Stimulated activated naive B cell treated with anti-CD40 and anti-IgM and Interleukin-4, amounts not matched to agents 10 μg/mL and 1 μg/mL and 100 μg/mL, for 72 hours (primary cell): ENCODE measurements around the gene LRRTM3.

ENCODE experiments used
- ATAC-seq, 2 donors: fragments of 150-1000 bp; cut with Tn5 transposase; replicated peaks; 2 replicates each; pipeline ENCODE4 v1.10.0; 2021; ENCODE audit warnings: moderate library complexity in 1 of 2
- DNase-seq: peaks from one replicate; pipeline ENCODE4 v3.0.0; 2021
- H3K27ac Mint-ChIP-seq: one replicate; pipeline ENCODE4 v1.8.0; 2022; ENCODE audit warnings: mild to moderate bottlenecking, mixed read lengths
- H3K27me3 Mint-ChIP-seq, 2 donors: one replicate each; pipeline ENCODE4 v1.8.0; 2022; ENCODE audit warnings: mixed read lengths in 2 of 2
- H3K36me3 Mint-ChIP-seq, 2 donors: one replicate each; pipeline ENCODE4 v1.8.0; 2022; ENCODE audit warnings: mixed read lengths in 2 of 2, mild to moderate bottlenecking in 1 of 2
- H3K4me1 Mint-ChIP-seq, 2 donors: one replicate each; pipeline ENCODE4 v1.8.0; 2022; ENCODE audit warnings: mixed read lengths in 2 of 2, mild to moderate bottlenecking in 1 of 2
- H3K4me3 Mint-ChIP-seq, 2 donors: one replicate each; pipeline ENCODE4 v1.8.0; 2022; ENCODE audit warnings: mild to moderate bottlenecking in 2 of 2, mixed read lengths in 2 of 2, moderate library complexity in 1 of 2
- H3K9me3 Mint-ChIP-seq, 2 donors: one replicate each; pipeline ENCODE4 v1.8.0; 2022; ENCODE audit warnings: mixed read lengths in 2 of 2, mild to moderate bottlenecking in 1 of 2

Gene LRRTM3

DNA sequence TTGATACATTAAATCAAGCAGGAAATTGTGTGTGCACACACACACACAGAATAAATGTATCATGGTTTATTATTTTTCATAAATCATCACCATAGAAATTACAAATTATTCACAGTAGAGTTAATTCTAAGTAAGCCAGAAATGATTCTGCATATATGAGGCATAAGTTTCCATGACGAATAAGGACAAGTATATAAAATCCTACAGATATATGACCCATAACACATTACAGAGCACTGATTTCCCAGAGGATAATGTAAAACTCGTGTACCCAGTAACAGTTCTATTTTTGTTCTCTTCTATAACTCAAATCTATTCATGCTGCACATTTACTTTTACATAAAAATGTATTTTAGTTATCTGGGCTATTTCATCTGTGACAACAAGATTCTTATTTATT lies 169.7 kb downstream of the LRRTM3 start:
- H3K4me3 Mint-ChIP-seq, result no peak overlapping the region
- H3K27me3 Mint-ChIP-seq, result no peaks in the 10 kb centered on the region
- DNase-seq (no peak), ATAC-seq (no peak)
- no peaks in the 10 kb centered on the region for H3K4me1 Mint-ChIP-seq
- no peaks in the 10 kb centered on the region for H3K36me3 Mint-ChIP-seq
- H3K9me3 Mint-ChIP-seq, result no peaks in the 10 kb centered on the region
- no peak overlapping the region for H3K27ac Mint-ChIP-seq

DNA sequence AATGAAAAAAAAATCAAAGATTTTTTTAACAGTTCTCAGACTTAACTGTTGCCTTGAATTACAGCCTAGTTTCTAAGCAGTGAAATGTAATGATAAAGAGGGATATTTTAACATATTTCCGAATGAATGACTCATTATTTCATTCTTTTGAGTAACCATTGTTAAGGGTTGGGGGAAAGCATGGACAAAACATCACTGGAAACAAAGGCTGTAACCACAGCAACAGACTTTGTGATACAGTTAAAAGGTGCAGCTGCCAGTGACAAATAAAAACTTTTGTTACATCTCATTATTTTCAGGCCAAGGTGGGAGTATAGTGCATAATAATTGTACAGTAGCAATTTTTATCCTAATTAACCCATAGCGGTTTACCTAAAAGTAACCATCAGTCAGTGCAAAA lies 172.6 kb downstream of the LRRTM3 start:
- no peak overlapping the region for H3K4me3 Mint-ChIP-seq
- H3K36me3 Mint-ChIP-seq, result no peaks in the 10 kb centered on the region
- H3K27me3 Mint-ChIP-seq, result no peaks in the 10 kb centered on the region
- DNase-seq (no peak), ATAC-seq (no peak)
- no peak overlapping the region for H3K27ac Mint-ChIP-seq
- no peaks in the 10 kb centered on the region for H3K9me3 Mint-ChIP-seq
- H3K4me1 Mint-ChIP-seq, result no peaks in the 10 kb centered on the region

GRCh38 chr10:67100951-67101350 lies 175.1 kb downstream of the LRRTM3 start:
- Mint-ChIP-seq H3K27me3 (no peaks in the 10 kb centered on the region), H3K36me3 (no peaks in the 10 kb centered on the region), H3K9me3 (no peaks in the 10 kb centered on the region), H3K4me1 (no peaks in the 10 kb centered on the region), H3K27ac (no peak overlapping the region), H3K4me3 (no peak overlapping the region)
- DNase-seq (no peak), ATAC-seq (no peak)

GRCh38 chr10:67107670-67108069 lies 181.8 kb downstream of the LRRTM3 start:
- Mint-ChIP-seq H3K9me3 (no peaks in the 10 kb centered on the region), H3K27ac (no peak overlapping the region), H3K4me1 (no peaks in the 10 kb centered on the region), H3K4me3 (no peak overlapping the region), H3K36me3 (no peaks in the 10 kb centered on the region), H3K27me3 (no peaks in the 10 kb centered on the region)
- no peak for ATAC-seq
- DNase-seq, result no peak

DNA sequence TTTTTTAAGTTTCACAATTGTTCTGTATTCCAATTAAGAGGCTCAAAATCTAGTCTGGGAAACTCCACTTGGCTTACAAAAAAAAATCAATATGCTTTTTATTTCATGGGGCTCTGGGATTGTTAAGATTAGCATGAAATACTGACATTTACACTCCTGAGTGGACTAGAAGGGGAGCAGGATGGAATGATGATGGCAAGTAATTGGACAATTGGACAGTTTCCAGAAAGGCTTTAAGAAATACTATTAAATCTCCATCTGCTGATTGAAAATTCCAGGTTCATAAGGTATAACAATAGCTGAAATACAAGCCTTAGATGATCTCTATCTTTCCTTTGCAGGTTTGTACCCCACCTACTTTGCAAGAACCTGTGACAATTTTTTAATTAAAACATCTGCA lies 184.4 kb downstream of the LRRTM3 start:
- Mint-ChIP-seq H3K27ac (no peak overlapping the region), H3K36me3 (no peaks in the 10 kb centered on the region), H3K27me3 (no peaks in the 10 kb centered on the region), H3K9me3 (no peaks in the 10 kb centered on the region), H3K4me3 (no peak overlapping the region), H3K4me1 (no peaks in the 10 kb centered on the region)
- ATAC-seq (no peak), DNase-seq (no peak)

GRCh38 chr10:67112765-67113164 lies 186.9 kb downstream of the LRRTM3 start:
- H3K4me3 Mint-ChIP-seq, result no peak overlapping the region
- no peak for ATAC-seq
- no peaks in the 10 kb centered on the region for H3K27me3 Mint-ChIP-seq
- no peaks in the 10 kb centered on the region for H3K36me3 Mint-ChIP-seq
- DNase-seq, result no peak
- H3K27ac Mint-ChIP-seq, result no peak overlapping the region
- H3K9me3 Mint-ChIP-seq, result no peaks in the 10 kb centered on the region
- H3K4me1 Mint-ChIP-seq, result no peaks in the 10 kb centered on the region

- Mint-ChIP-seq H3K4me3 (no peak overlapping the region), H3K9me3 (no peaks in the 10 kb centered on the region), H3K36me3 (no peaks in the 10 kb centered on the region), H3K27me3 (no peaks in the 10 kb centered on the region), H3K27ac (no peak overlapping the region), H3K4me1 (no peaks in the 10 kb centered on the region)
- ATAC-seq (no peak), DNase-seq (no peak)
These were observed 189.1 kb downstream of the LRRTM3 start for GRCh38 chr10:67114945-67115344.

- H3K4me3 Mint-ChIP-seq, result no peak overlapping the region
- H3K27ac Mint-ChIP-seq, result no peak overlapping the region
- no peaks in the 10 kb centered on the region for H3K4me1 Mint-ChIP-seq
- no peaks in the 10 kb centered on the region for H3K9me3 Mint-ChIP-seq
- ATAC-seq, result no peak
- no peak for DNase-seq
- no peaks in the 10 kb centered on the region for H3K27me3 Mint-ChIP-seq
- no peaks in the 10 kb centered on the region for H3K36me3 Mint-ChIP-seq
These were observed 190.1 kb downstream of the LRRTM3 start for GRCh38 chr10:67115972-67116371.

- H3K9me3 Mint-ChIP-seq, result no peaks in the 10 kb centered on the region
- no peaks in the 10 kb centered on the region for H3K27me3 Mint-ChIP-seq
- no peaks in the 10 kb centered on the region for H3K36me3 Mint-ChIP-seq
- ATAC-seq (no peak), DNase-seq (no peak)
- no peak overlapping the region for H3K4me3 Mint-ChIP-seq
- H3K27ac Mint-ChIP-seq, result no peak overlapping the region
- H3K4me1 Mint-ChIP-seq, result no peaks in the 10 kb centered on the region
These were observed 193.8 kb downstream of the LRRTM3 start for GRCh38 chr10:67119651-67120050.

DNA sequence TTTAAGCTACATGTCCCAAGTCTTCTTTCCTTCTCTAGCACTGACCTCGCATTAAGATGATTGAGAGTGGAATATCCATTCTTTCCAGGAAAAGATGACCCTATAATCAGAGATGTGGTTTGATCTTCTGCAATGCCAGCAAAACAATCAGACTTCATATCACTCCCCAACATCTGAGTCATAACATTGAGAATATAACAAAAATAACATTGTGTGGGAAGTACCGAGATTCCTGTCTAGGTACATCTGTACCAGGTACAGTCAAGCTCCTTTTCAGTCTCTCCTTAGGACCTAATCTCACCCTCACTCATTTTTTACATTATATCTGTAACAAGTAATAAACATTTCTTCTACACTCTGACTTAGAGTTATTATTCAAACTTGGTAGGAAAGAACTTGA lies 201.6 kb downstream of the LRRTM3 start:
- Mint-ChIP-seq H3K4me1 (no peaks in the 10 kb centered on the region), H3K27me3 (no peaks in the 10 kb centered on the region), H3K36me3 (no peaks in the 10 kb centered on the region), H3K4me3 (no peak overlapping the region), H3K27ac (no peak overlapping the region), H3K9me3 (peaks cover 0 to 4% of the 10 kb centered on the region in 2 donors)
- DNase-seq (no peak), ATAC-seq (no peak)

GRCh38 chr10:67140641-67141040 lies 214.8 kb downstream of the LRRTM3 start:
- H3K27me3 Mint-ChIP-seq, result no peaks in the 10 kb centered on the region
- peaks cover 0 to 3% of the 10 kb centered on the region in 2 donors for H3K9me3 Mint-ChIP-seq
- no peaks in the 10 kb centered on the region for H3K4me1 Mint-ChIP-seq
- no peak for DNase-seq
- no peak overlapping the region for H3K4me3 Mint-ChIP-seq
- no peaks in the 10 kb centered on the region for H3K36me3 Mint-ChIP-seq
- ATAC-seq, result no peak
- no peak overlapping the region for H3K27ac Mint-ChIP-seq

DNA sequence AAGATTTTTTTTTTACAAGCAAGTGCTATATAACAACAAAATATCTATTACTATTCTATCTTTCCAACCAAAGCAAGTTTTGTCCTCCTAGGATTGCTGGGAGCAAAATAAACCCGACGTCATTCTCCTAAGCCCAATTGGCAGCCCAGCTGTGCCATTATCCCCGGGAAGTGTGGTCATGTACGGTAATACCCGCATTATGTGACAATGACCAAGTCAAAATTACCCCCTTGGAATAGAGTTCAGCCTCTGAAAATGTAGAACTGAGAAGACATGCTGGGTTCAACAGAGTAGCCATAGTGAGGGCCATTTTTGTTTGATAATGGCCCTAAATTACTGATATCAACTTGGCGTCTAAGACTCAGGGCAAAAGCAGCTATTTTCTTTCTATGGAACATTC lies 215.5 kb downstream of the LRRTM3 start:
- ATAC-seq (no peak), DNase-seq (no peak)
- H3K27ac Mint-ChIP-seq, result no peak overlapping the region
- no peaks in the 10 kb centered on the region for H3K4me1 Mint-ChIP-seq
- H3K9me3 Mint-ChIP-seq, result peaks cover 0 to 3% of the 10 kb centered on the region in 2 donors
- no peak overlapping the region for H3K4me3 Mint-ChIP-seq
- no peaks in the 10 kb centered on the region for H3K36me3 Mint-ChIP-seq
- H3K27me3 Mint-ChIP-seq, result no peaks in the 10 kb centered on the region

DNA sequence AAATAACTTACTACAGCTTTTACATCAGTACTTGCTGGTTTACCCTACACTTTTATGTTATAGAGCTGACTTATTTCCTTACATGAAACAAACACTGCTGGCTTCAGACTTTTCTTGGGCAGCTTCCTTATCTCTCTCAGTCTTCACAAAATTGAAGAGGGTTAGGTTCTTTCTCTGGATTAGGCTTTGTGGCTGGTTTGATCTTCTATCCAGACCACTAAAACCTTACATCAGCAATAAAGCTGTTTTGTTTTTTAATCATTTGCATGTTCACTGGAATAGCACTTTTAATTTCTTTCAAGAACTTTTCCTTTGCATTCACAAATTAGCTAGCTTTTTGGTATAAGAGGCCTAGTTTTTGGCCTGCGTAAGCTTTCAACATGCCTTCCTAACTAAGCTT lies 218.7 kb downstream of the LRRTM3 start:
- Mint-ChIP-seq H3K4me1 (no peaks in the 10 kb centered on the region), H3K4me3 (no peak overlapping the region), H3K36me3 (no peaks in the 10 kb centered on the region), H3K9me3 (no peaks in the 10 kb centered on the region), H3K27me3 (no peaks in the 10 kb centered on the region), H3K27ac (no peak overlapping the region)
- no peak for DNase-seq
- no peak for ATAC-seq
